ENCODE results near the gene DGCR6.
"Not testable (repeated sequence)": the region's sequence is repeated elsewhere in the genome, so short reads cannot be mapped to it uniquely, and the experiment has no call there.

Gene DGCR6

DNA sequence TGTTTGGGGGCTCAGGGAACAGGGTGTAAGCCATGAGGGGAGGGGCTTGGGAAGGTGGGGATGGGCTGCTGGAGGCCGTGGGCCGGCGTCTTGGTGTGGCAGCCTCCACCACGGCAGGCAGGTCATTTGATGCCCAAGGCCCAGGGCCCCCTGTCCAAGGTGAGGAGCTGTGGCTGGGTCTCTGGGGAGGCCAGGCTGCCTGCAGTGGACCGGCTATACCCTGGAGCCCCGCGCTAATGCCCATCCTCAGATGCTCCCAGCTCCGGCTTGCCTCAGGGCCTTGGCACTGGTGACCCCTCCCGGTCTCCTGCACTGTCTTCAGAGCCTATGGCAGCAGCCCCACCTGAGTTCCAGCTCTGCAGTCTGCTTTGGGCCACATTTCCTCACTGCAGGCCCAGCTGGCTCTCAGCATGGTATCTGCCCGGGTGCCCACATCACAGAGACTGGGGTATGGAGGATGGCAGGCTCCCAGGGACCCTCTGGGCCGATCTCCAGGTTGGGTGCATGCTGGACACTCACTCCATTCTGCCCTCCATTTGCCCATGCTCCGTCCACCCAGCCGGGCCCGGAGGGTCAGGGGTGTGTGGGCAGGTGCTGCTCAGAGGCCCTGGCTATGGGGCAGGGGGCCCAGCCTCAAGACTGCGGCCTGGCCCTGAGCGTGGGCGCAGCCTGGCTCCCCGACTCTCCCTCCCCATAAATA lies 51.7 kb downstream of the DGCR6 start:
- DNase-seq; in situ Hi-C loops (cut with MboI; ENCODE audit: low pct_unique_long_range_greater_than_20kb, low sequenced_read_pairs): not testable (repeated sequence)

DNA sequence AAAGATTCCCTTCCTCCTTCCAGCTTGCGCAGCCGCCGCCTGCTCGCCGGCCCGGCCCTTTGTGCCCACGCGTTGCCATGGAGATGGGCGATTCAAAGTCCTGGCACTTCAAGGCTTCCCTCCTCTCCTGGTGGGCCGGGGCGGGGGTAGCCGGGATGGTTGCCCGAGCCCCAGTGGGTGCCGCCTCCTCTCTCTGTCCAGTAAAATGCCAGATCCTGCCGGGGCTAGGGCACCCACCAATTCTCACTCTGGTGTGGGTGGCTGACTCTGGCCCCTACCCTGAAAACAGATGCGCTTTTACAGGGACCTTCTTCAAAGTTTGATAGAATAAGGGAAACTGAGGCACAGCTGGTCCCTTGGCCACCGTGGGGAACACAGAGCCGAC lies 52.2 kb downstream of the DGCR6 start:
- not testable (repeated sequence) for DNase-seq

DNA sequence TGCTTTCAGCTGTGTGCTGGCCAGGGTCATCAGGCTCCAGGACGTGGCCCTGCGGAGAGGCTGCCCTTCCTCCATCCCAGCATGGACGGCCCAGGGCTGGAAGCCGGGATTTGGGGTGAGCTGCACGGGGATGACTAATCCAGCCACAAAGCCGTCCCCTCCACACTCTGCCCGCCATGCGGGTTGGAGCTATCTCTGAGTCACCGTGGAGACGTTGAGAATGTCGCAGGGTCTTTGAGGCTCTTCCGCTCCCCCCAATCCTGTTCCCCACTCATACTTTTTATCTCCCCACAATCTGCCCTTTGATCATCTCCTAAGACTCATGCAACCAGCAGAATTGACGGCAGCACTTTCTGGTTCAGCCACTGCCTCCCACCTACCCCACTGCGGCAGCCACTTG lies 52.6 kb downstream of the DGCR6 start:
- in situ Hi-C loops (cut with MboI; ENCODE audit: low pct_unique_long_range_greater_than_20kb, low sequenced_read_pairs); DNase-seq: not testable (repeated sequence)

More for the DNA sequence above, 52.2 kb downstream of the DGCR6 start:
- in situ Hi-C loops (cut with MboI; ENCODE audit: low pct_unique_long_range_greater_than_20kb, low sequenced_read_pairs), result not testable (repeated sequence)

DNA sequence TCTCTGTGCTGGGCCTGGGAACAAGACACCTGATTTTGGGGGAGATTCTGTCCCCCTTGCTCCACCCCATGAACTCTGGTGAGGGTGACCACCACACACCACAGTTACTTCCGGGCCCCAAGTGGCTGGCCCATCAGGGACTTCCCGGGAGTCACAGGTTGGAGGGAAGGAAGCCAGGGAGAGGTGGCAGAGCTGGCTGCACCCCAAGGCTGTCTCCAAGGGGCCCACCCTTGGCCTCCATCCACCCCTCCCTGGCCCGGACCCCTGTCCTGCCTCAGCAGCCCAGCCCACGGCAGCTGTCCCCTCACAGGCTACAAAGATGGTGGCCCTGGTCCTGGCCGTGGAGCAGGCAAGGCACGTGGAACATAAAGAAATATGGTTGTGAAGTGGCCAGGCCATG lies 53.1 kb downstream of the DGCR6 start:
- DNase-seq; in situ Hi-C loops (cut with MboI; ENCODE audit: low pct_unique_long_range_greater_than_20kb, low sequenced_read_pairs): not testable (repeated sequence)

DNA sequence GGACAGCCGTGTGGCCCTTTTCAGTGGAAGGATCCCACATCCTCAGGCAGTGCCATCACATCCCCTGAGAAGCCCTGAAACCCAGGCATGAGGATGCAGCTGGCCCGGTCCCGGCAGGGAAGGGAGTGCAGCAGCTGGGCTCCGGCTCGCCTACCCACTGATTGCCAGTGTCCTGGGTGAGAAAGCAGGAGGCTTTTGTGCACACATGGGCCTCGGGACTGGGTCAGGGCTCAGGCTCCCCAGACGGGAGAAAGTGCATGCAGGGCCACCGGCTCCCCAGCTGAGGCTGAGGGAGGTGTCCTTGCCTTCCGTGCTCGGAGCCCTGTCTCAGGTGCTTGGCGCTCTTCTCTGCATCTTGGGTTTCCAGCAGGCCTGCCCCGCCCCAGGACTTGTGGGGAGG lies 53.6 kb downstream of the DGCR6 start:
- in situ Hi-C loops (cut with MboI; ENCODE audit: low pct_unique_long_range_greater_than_20kb, low sequenced_read_pairs), result not testable (repeated sequence)

DNA sequence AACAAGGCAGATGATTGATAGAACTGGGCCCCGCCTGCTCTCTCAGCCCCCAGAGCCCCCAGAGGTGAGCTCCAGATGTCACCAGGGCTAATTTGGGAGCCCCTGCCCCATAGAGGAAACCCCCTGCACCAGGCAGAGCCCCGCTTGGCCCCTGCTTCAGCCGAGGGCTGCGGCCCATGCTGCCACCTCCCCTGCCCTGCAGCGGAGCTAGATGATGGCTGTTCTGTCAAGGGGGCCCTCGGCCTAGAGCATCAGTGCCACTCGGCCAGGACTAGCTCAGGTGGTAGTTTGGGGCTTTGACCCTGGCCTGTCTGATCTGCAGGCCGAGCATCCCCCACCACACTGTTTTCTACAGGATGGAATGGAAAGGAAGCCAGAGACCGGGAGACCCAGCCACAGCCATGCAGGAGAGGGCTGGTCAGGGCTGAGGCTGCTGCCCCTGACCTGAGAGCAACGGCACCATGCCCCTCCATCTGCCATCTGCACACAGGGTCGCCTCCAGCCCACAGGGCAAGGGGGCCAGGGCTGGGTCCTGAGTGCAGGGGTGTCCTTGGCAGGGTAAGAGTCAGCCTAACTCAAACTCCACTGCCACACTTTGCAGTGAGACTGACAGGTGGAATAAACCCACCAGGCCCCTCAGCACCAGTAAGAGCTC lies 54.2 kb downstream of the DGCR6 start:
- in situ Hi-C loops (cut with MboI; ENCODE audit: low pct_unique_long_range_greater_than_20kb, low sequenced_read_pairs); DNase-seq: not testable (repeated sequence)

More for the DNA sequence above, 53.6 kb downstream of the DGCR6 start:
- not testable (repeated sequence) for DNase-seq

DNA sequence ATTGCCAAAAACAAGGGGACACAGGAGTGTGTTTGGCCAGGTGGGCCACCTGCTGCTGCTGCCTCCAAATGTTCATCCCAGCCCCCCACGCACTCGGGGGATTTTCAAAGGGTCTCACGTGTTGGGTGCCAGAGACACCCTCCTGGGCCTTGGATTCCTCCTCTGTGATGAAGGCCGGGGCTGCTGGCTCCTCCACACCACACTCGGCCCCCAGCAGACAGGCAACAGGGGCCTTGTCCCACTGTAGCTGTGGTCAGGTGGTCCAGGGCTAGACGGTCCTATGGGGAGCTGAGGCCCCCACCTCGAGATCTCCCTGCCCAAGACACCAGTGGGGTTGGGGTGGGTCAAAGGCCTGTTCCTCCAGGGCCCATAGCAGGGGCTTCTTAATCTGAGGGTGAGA lies 55.1 kb downstream of the DGCR6 start:
- DNase-seq; in situ Hi-C loops (cut with MboI; ENCODE audit: low pct_unique_long_range_greater_than_20kb, low sequenced_read_pairs): not testable (repeated sequence)

Data from KBM-7 (cell line).